Measurements from ENCODE around the gene SHCBP1L.

DNA sequence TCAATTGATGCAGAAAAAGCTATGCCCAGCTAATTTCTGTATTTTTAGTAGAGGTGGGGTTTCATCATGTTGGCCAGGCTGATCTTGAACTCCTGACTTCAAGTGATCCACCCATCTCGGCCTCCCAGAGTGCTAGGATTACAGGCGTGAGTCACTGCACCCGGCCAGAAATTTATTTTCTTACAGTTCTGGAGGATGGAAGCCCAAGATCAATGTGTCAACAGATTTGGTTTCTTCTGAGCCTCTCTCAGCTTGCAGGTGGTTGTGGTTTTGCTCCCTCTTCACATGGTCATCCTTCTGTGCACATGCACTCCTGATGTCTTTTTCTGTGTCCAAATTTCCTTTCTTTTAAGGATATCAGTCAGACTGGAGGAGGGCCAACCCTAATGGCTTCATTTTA lies 35.6 kb downstream of the SHCBP1L start:
- no peak for TF ChIP-seq TAF1 (conservative IDR thresholded peaks at IDR 0.05)
- no peak for TF ChIP-seq RXRA (IDR thresholded peaks at IDR 0.05)
- TF ChIP-seq, protein P1, sequence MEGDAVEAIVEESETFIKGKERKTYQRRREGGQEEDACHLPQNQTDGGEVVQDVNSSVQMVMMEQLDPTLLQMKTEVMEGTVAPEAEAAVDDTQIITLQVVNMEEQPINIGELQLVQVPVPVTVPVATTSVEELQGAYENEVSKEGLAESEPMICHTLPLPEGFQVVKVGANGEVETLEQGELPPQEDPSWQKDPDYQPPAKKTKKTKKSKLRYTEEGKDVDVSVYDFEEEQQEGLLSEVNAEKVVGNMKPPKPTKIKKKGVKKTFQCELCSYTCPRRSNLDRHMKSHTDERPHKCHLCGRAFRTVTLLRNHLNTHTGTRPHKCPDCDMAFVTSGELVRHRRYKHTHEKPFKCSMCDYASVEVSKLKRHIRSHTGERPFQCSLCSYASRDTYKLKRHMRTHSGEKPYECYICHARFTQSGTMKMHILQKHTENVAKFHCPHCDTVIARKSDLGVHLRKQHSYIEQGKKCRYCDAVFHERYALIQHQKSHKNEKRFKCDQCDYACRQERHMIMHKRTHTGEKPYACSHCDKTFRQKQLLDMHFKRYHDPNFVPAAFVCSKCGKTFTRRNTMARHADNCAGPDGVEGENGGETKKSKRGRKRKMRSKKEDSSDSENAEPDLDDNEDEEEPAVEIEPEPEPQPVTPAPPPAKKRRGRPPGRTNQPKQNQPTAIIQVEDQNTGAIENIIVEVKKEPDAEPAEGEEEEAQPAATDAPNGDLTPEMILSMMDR (IDR thresholded peaks at IDR 0.05; ENCODE audit: low read depth, low read length, missing input control), result no peak
- TF ChIP-seq RAD21 (IDR thresholded peaks at IDR 0.05), result no peak
